Activated naive CD4-positive, alpha-beta T cell treated with anti-CD3 and anti-CD28 coated beads, Interleukin-2, amount 10 ng/mL, durations not matched to agents 5 hours and 36 hours (primary cell): ENCODE data around the gene ADAT1. TPM values are rescaled to one million over a fixed set of nuclear protein-coding genes. Genes with fewer than 3 reads are reported as not detected.

ENCODE experiments used
- total RNA-seq, 2 experiments: library from RNA; stranded (reverse); gene quantifications; one replicate each; pipeline ENCODE4 v1.2.3, GENCODE V29; 2021

Gene ADAT1
- 10 to 100 TPM; 47.9 to 48.3 TPM for total RNA-seq

GRCh38 chr16:75622761-75623605 lies at the start of gene ADAT1:
Gene ADAT1, minus strand, starts transcription at chr16:75623281. Its CDS starts 2,482 bp downstream, at chr16:75620799.

GRCh38 chr16:75647492-75648264 lies 24.6 kb upstream of the ADAT1 start, which contains the start of the genes KARS1 and TERF2IP:
Gene KARS1, minus strand, starts transcription at chr16:75647665. Its CDS starts 26 bp downstream, at chr16:75647639.
Gene TERF2IP, plus strand, starts transcription at chr16:75647773. Its CDS starts 110 bp downstream, at chr16:75647883.

GRCh38 chr16:75566040-75566757 lies 56.9 kb downstream of the ADAT1 start, which contains the start of gene GABARAPL2:
Gene GABARAPL2, plus strand, starts transcription at chr16:75566379. Its CDS starts 108 bp downstream, at chr16:75566487.

GRCh38 chr16:75555707-75556430 lies 67.2 kb downstream of the ADAT1 start, which contains the start of gene TMEM231:
Gene TMEM231, minus strand, starts transcription at chr16:75556252. Its CDS starts 43 bp downstream, at chr16:75556209.

Other genes with a start within 250 kb of the ADAT1 start
- gene CFDP1, start 189.8 kb downstream of the ADAT1 start, total RNA-seq: 10 to 100 TPM; 37.9 to 39.8 TPM
- gene TMEM170A, start 158.6 kb downstream of the ADAT1 start, total RNA-seq: 10 to 100 TPM; 35.3 to 35.5 TPM
- not detected for gene CHST6, start 127.8 kb downstream of the ADAT1 start, total RNA-seq
- gene CHST5, start 87.2 kb downstream of the ADAT1 start, total RNA-seq: not detected
- gene TMEM231, start 67.0 kb downstream of the ADAT1 start, total RNA-seq: 1 to 10 TPM; 1.7 to 2.3 TPM
- 10 to 100 TPM; 66.1 to 72.9 TPM for gene GABARAPL2, start 56.9 kb downstream of the ADAT1 start, total RNA-seq
- 100 to 1,000 TPM; 185 to 191 TPM for gene KARS1, start 24.4 kb upstream of the ADAT1 start, total RNA-seq
- gene TERF2IP, start 24.5 kb upstream of the ADAT1 start, total RNA-seq: 10 to 100 TPM; 65.9 to 67.0 TPM
- not detected for gene CPHXL2, start 53.7 kb upstream of the ADAT1 start, total RNA-seq
- not detected for gene DUXB, start 78.2 kb upstream of the ADAT1 start, total RNA-seq
- not detected for gene CPHXL, start 103.2 kb upstream of the ADAT1 start, total RNA-seq